ENCODE data around the gene R3HDM1.
"Not testable (repeated sequence)": the region's sequence is repeated elsewhere in the genome, so short reads cannot be mapped to it uniquely, and the experiment has no call there.

The R3HDM1 gene

DNA sequence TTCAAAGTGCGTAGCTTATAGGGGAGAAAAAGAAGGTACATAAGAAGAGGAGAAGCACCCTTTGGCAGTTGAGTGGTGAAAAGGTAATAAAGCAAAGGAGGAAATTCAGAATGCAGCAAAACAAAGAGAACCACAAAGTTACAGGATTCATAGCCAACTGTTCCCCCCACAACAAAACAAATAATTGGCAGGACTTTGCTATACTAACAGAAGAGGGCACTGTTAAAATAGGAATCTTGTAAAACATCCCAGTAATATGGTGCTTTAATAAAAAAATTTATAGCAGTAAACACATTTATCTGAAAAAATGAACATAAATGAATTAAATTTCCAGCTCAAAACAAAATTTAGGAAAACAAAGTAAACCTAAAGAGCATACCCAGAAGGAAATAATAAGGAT, 42.3 kb downstream of the R3HDM1 start:
- DNase-seq (ENCODE audit: low spot score), result no peak

DNA sequence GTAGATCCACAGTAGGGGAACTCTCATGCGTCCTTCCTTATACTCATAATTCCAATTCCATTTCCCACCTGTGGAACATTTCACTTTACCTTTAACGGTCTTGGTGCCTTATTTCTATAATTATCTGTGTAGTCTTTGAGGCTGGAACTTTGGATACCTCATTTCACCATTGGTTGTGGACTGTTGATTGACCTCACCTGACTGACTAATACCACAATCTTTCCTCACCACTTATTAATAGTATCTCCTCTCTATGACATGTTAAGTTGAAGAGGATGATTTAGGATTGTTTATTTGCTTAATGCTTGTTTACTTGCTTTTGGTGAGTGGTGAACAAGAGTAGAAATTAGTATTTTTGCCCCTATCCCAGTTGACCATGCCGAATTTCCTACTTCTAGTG, 50.0 kb downstream of the R3HDM1 start:
- DNase-seq (ENCODE audit: low spot score), result no peak

- DNase-seq (ENCODE audit: low spot score), result no peak
Observed at GRCh38 chr2:135582383-135582782, 51.1 kb downstream of the R3HDM1 start.

DNA sequence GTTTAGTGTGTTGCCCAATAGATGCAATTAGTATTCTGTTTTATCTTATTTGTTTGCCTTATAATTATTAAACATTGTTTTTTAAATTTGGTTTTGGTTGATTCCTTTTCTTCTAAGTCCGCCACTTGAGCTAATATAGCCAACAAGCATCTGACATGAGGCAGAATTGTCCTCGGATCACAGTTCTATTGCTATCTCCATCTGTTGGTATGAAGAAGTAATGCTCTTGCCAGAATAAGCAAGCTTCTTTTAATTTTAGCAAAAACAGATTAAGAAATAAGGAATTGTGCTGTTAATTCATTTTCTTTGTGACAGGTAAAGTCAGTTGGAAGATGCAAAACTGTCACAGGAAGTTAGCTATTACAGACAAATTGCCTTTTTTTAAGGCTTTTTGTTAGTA, 54.3 kb downstream of the R3HDM1 start:
- no peak for DNase-seq (ENCODE audit: low spot score)

GRCh38 chr2:135586148-135586547, 54.9 kb downstream of the R3HDM1 start:
- DNase-seq (ENCODE audit: low spot score), result no peak

DNA sequence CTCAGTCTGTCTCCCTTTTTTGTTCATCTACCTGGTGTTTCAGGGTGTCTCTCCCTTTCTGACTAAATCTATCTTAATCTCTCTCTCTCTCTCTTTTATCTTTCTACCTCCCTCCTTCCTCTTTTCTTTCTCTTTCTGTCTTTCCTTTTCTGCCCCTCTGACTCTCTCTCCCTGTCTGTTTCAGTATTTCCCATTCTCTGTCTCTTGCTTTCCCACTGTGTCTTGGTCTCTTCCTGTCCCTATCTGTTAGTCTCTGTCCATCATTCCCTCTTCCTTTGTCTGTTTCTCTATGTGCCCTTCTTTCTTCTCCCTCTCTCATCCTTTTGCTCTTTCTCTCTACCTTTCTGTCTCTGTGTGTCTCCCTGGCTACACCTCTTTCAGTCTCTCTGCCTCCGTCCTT, 56.7 kb downstream of the R3HDM1 start:
- no peak for DNase-seq (ENCODE audit: low spot score)

- DNase-seq (ENCODE audit: low spot score), result no peak
Observed at GRCh38 chr2:135590619-135591260, 59.5 kb downstream of the R3HDM1 start.

DNA sequence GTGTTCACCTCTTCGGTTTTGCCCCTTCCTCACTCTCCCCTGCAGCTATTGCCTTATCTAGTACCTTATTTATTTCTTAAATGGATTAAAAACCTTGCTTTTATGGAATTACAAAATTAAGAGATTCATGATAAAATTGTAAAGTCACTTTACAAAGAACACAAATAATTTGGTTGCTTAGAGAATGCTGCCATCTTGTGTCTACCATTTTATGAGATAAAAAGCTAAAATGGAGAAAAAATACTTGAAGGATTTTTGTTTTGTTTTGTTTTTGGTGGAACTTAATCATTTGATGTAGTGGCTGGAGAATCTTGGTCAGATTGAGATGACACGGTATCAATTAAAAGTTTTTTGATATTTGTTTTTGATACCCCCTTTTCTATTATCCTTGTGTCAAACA, 69.6 kb downstream of the R3HDM1 start:
- no peak for DNase-seq (ENCODE audit: low spot score)

DNA sequence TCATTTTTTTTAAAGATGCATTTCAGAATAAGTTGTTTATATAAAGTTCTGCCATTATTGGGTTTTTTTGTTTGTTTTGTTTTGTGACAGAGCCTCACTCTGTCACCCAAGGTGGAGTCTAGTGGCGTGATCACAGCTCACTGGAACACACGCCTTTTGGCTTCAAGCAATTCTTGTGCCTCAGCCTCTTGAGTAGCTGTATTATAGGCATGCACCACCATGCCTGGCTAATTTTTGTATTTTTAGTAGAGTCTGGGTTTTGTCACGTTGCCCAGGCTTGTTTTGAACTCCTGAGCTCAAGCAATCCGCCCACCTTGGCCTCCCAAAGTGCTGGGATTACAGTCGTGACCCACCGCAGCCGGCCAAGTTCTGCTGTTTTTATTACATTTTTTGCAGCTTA, 72.3 kb downstream of the R3HDM1 start:
- DNase-seq (ENCODE audit: low spot score), result no peak

GRCh38 chr2:135607561-135607960, 76.3 kb downstream of the R3HDM1 start:
- DNase-seq (ENCODE audit: low spot score), result no peak

GRCh38 chr2:135612319-135612718, 81.0 kb downstream of the R3HDM1 start:
- DNase-seq (ENCODE audit: low spot score), result no peak

DNA sequence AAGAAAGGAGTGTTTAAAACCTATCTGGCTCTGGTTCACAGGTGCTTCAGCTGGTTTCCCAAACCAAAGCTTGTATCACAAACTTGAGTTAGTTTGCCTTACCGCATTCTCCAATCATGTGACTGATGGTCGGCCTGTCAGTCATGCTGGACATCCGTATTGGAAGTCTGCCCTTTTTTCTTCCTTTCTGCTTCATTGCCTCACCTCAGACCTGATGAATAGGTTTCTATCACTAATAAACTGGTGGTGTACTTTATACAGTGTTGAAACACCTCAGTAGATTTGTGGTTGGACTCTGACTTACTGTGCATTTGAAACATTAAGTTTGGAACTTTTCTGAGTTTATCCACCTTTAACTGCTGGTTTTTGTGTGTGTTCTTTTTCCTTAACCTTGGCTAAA, 84.1 kb downstream of the R3HDM1 start:
- no peak for DNase-seq (ENCODE audit: low spot score)

GRCh38 chr2:135617501-135618015, 86.3 kb downstream of the R3HDM1 start:
- DNase-seq (ENCODE audit: low spot score), result no peak

- no peak for DNase-seq (ENCODE audit: low spot score)
Observed at GRCh38 chr2:135620198-135620597, 88.9 kb downstream of the R3HDM1 start.

GRCh38 chr2:135629520-135629919, 98.2 kb downstream of the R3HDM1 start:
- DNase-seq (ENCODE audit: low spot score), result no peak

- not testable (repeated sequence) for DNase-seq (ENCODE audit: low spot score)
Observed at GRCh38 chr2:135630034-135630433, 98.8 kb downstream of the R3HDM1 start.

GRCh38 chr2:135630488-135630887, 99.2 kb downstream of the R3HDM1 start:
- DNase-seq (ENCODE audit: low spot score), result no peak

GRCh38 chr2:135633582-135633981, 102.3 kb downstream of the R3HDM1 start:
- no peak for DNase-seq (ENCODE audit: low spot score)

- DNase-seq (ENCODE audit: low spot score), result no peak
Observed at GRCh38 chr2:135635212-135635835, 104.0 kb downstream of the R3HDM1 start.

- DNase-seq (ENCODE audit: low spot score), result no peak
Observed at GRCh38 chr2:135636982-135637381, 105.7 kb downstream of the R3HDM1 start.

- no peak for DNase-seq (ENCODE audit: low spot score)
Observed at GRCh38 chr2:135637456-135638087, 106.3 kb downstream of the R3HDM1 start.

- no peak for DNase-seq (ENCODE audit: low spot score)
Observed at GRCh38 chr2:135638825-135639224, 107.5 kb downstream of the R3HDM1 start.
